HepG2 (cell line): ENCODE measurements around the gene FMC1. TPM values are rescaled to one million over a fixed set of nuclear protein-coding genes. Genes with fewer than 3 reads are reported as not detected.

ENCODE experiments used
- FOXM1 ChIP-seq: sonication (generic); formaldehyde crosslinking; IDR thresholded peaks from 2 replicates; pipeline ENCODE4 v1.5.0; 2020; ENCODE audit warnings: missing genetic modification reagents
- JUNB ChIP-seq: sonication (generic); formaldehyde crosslinking; IDR thresholded peaks from 2 replicates; pipeline ENCODE4 v1.8.0; 2022; ENCODE audit warnings: missing genetic modification reagents, mild to moderate bottlenecking, borderline replicate concordance
- MED13 ChIP-seq: sonication (generic); formaldehyde crosslinking; IDR thresholded peaks from 2 replicates; pipeline ENCODE4 v1.5.0; 2020; ENCODE audit warnings: missing genetic modification reagents
- NFE2L2 ChIP-seq: fragments of 150-350 bp; IDR thresholded peaks from 2 replicates; pipeline ENCODE4 v1.6.1; 2014; ENCODE audit warnings: low read length
- NONO ChIP-seq, 2 experiments: fragments of 450-650 bp in 1 of 2; sonication (generic) in 1 of 2; formaldehyde crosslinking in 1 of 2; IDR thresholded peaks in 1 of 2; conservative IDR thresholded peaks in 1 of 2; 2 replicates each; pipeline versions ENCODE4 v1.6.1 to v1.8.0; 2017 to 2022; ENCODE audit warnings: mild to moderate bottlenecking in 1 of 2, missing genetic modification reagents in 1 of 2, moderate library complexity in 1 of 2
- SP2 ChIP-seq: sonication (generic); formaldehyde crosslinking; IDR thresholded peaks from 2 replicates; pipeline ENCODE4 v1.5.1; 2020; ENCODE audit warnings: mild to moderate bottlenecking, missing genetic modification reagents
- SRF ChIP-seq: IDR thresholded peaks from 2 replicates; pipeline ENCODE4 v1.6.1; 2011; ENCODE audit warnings: mild to moderate bottlenecking, low read depth, low read length, moderate library complexity
- ZNF235 ChIP-seq: sonication (generic); formaldehyde crosslinking; IDR thresholded peaks from 2 replicates; pipeline ENCODE4 v1.8.1; 2023; ENCODE audit warnings: mild to moderate bottlenecking, missing genetic modification reagents, borderline replicate concordance
- ZNF282 ChIP-seq: fragments of 450-650 bp; IDR thresholded peaks from 2 replicates; pipeline ENCODE4 v1.6.1; 2018; ENCODE audit not compliant: partially characterized antibody
- ZNF484 ChIP-seq: sonication (generic); formaldehyde crosslinking; IDR thresholded peaks from 2 replicates; pipeline ENCODE4 v1.5.1; 2020; ENCODE audit warnings: mild to moderate bottlenecking, low read depth, missing genetic modification reagents, borderline replicate concordance
- ZNF577 ChIP-seq: sonication (generic); formaldehyde crosslinking; IDR thresholded peaks from 2 replicates; pipeline ENCODE4 v1.4.0; 2020; ENCODE audit warnings: mild to moderate bottlenecking, low read depth, missing genetic modification reagents, borderline replicate concordance
- ZNF879 ChIP-seq: sonication (generic); formaldehyde crosslinking; IDR thresholded peaks from 2 replicates; pipeline ENCODE4 v1.8.1; 2023; ENCODE audit warnings: missing genetic modification reagents
- ZSCAN9 ChIP-seq: IDR thresholded peaks from 2 replicates; pipeline ENCODE4 v1.6.1; 2016; ENCODE audit warnings: borderline replicate concordance
- polyA plus RNA-seq, 8 experiments: library from polyadenylated mRNA; depleted of rRNA in 3 of 8; stranded (reverse) in 7 of 8; unstranded in 1 of 8; fragments of >200 nt; fragmentation: Illumina TruSeq in 4 of 8; extraction: Trizol in 4 of 8; gene quantifications; 2 replicates each; pipeline versions ENCODE4 v1.2.1 to v1.2.3, GENCODE V29; 2011 to 2016; ENCODE audit warnings: low read depth in 4 of 8, missing spikeins in 1 of 8, mixed read lengths in 1 of 8; ENCODE audit not compliant: insufficient read depth in 1 of 8
- total RNA-seq, 5 experiments: library from RNA; depleted of rRNA; stranded (reverse); fragments of >200 nt; fragmentation: Illumina TruSeq; extraction: Trizol; gene quantifications; 2 replicates each; pipeline ENCODE4 v1.2.3, GENCODE V29; 2016; ENCODE audit warnings: low read depth in 1 of 5
- TF ChIP-seq, protein P1 (sequence below): sonication (generic); formaldehyde crosslinking; IDR thresholded peaks from 2 replicates; pipeline ENCODE4 v1.4.0; 2020; ENCODE audit warnings: missing genetic modification reagents
- TF ChIP-seq, protein P2 (sequence below): sonication (generic); formaldehyde crosslinking; IDR thresholded peaks from 2 replicates; pipeline ENCODE4 v1.8.0; 2022; ENCODE audit warnings: missing genetic modification reagents, mild to moderate bottlenecking, inconsistent platforms, borderline replicate concordance
- TF ChIP-seq, protein P3 (sequence below): sonication (generic); formaldehyde crosslinking; conservative IDR thresholded peaks from 2 replicates; pipeline ENCODE4 v1.5.0; 2020; ENCODE audit warnings: missing genetic modification reagents
- TF ChIP-seq, protein P4 (sequence below): sonication (generic); formaldehyde crosslinking; IDR thresholded peaks from 2 replicates; pipeline ENCODE4 v1.4.0; 2020; ENCODE audit warnings: missing genetic modification reagents
- TF ChIP-seq, protein P5 (sequence below): sonication (generic); formaldehyde crosslinking; IDR thresholded peaks from 2 replicates; pipeline ENCODE4 v1.4.0; 2020; ENCODE audit warnings: mild to moderate bottlenecking, missing genetic modification reagents
- TF ChIP-seq, protein P6 (sequence below): sonication (generic); formaldehyde crosslinking; IDR thresholded peaks from 2 replicates; pipeline ENCODE4 v1.4.0; 2020; ENCODE audit warnings: low read depth, mild to moderate bottlenecking, missing genetic modification reagents

The FMC1 gene
- total and polyA plus RNA-seq, 2 of the 13 experiments (the other 11 are each of a cell fraction or from before 2014, with no cell fraction given), result 39.2 to 50.7 TPM

DNA sequence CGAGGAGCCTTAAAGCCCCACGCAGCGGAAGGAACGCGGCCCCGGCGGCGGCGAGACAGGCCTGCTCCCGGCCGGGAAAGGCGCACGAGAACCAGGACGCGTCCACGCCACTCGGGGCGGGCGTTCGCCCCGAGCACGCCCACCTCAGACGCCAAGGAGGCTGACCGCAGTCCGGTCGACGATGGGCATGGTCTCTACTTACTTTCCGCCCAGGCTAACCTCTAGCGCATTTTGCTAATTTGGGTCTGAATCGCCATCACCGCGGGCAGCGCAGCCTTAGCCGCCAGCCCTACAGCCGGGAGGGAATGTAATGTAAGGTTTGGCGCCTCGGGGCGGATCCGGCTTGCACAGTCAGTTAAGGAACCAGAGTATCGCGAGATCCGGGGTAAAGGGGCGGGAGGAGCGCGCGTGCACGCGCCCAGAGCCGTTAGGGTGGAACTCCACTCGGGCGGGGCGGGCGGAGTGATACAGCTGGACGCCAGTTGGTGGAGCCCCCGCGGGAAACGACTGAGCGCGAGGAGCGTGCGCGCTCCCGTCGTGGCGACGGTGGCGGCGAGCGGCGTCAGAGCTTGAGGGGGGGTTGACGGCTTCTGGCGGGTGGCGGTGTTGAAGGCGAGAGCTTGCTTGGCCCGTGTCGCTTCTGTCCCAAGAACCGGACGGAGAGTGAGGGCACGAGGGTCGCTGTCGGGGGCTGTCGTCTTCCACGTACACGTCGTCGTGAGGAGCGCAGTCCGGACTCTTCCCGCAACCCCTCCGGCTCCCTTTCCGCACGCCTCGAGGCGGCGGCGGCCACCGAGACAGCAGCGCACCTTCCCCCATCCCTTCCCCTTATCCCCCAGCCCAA lies 18.5 kb downstream of the FMC1 start, which contains the start of gene LUC7L2 (continued):
- TF ChIP-seq, protein P1, sequence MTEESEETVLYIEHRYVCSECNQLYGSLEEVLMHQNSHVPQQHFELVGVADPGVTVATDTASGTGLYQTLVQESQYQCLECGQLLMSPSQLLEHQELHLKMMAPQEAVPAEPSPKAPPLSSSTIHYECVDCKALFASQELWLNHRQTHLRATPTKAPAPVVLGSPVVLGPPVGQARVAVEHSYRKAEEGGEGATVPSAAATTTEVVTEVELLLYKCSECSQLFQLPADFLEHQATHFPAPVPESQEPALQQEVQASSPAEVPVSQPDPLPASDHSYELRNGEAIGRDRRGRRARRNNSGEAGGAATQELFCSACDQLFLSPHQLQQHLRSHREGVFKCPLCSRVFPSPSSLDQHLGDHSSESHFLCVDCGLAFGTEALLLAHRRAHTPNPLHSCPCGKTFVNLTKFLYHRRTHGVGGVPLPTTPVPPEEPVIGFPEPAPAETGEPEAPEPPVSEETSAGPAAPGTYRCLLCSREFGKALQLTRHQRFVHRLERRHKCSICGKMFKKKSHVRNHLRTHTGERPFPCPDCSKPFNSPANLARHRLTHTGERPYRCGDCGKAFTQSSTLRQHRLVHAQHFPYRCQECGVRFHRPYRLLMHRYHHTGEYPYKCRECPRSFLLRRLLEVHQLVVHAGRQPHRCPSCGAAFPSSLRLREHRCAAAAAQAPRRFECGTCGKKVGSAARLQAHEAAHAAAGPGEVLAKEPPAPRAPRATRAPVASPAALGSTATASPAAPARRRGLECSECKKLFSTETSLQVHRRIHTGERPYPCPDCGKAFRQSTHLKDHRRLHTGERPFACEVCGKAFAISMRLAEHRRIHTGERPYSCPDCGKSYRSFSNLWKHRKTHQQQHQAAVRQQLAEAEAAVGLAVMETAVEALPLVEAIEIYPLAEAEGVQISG (CRISPR knock-in tag), result peak; percentile 85
- TF ChIP-seq MED13 (CRISPR knock-in tag) (peak; percentile 71; the same call in 1 of the 2 replicates), ZSCAN9 (no peak; the same call in 1 of the 2 replicates), ZNF577 (CRISPR knock-in tag) (no peak), ZNF879 (no peak), JUNB (CRISPR knock-in tag) (peak; percentile 32; the same call in 1 of the 2 replicates), ZNF282 (no peak), FOXM1 (CRISPR knock-in tag) (no peak), NONO (IDR thresholded peaks at IDR 0.05) (no peak), NONO (CRISPR knock-in tag; conservative IDR thresholded peaks at IDR 0.05) (peak; percentile 91), SRF (no peak), NFE2L2 (no peak), SP2 (CRISPR knock-in tag) (peak; percentile 80), ZNF484 (no peak), ZNF235 (0 out of 2 replicates have a peak, but pooled peaks have one; percentile 5)
- TF ChIP-seq, protein P2, sequence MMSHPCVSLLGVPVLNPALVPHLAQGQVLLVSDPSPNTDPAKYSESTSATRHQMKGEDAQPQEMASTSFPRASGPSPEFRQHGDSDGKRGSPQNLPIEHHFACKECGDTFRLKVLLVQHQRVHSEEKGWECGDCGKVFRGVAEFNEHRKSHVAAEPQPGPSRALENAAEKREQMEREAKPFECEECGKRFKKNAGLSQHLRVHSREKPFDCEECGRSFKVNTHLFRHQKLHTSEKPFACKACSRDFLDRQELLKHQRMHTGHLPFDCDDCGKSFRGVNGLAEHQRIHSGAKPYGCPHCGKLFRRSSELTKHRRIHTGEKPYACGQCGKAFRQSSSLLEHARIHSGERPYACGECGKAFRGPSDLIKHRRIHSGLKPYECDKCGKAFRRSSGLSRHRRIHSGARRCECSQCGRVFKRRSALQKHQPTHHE (CRISPR knock-in tag), result peak; percentile 57; the same call in 1 of the 2 replicates
- TF ChIP-seq, protein P3, sequence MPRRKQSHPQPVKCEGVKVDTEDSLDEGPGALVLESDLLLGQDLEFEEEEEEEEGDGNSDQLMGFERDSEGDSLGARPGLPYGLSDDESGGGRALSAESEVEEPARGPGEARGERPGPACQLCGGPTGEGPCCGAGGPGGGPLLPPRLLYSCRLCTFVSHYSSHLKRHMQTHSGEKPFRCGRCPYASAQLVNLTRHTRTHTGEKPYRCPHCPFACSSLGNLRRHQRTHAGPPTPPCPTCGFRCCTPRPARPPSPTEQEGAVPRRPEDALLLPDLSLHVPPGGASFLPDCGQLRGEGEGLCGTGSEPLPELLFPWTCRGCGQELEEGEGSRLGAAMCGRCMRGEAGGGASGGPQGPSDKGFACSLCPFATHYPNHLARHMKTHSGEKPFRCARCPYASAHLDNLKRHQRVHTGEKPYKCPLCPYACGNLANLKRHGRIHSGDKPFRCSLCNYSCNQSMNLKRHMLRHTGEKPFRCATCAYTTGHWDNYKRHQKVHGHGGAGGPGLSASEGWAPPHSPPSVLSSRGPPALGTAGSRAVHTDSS (CRISPR knock-in tag), result no peak
- TF ChIP-seq, protein P4, sequence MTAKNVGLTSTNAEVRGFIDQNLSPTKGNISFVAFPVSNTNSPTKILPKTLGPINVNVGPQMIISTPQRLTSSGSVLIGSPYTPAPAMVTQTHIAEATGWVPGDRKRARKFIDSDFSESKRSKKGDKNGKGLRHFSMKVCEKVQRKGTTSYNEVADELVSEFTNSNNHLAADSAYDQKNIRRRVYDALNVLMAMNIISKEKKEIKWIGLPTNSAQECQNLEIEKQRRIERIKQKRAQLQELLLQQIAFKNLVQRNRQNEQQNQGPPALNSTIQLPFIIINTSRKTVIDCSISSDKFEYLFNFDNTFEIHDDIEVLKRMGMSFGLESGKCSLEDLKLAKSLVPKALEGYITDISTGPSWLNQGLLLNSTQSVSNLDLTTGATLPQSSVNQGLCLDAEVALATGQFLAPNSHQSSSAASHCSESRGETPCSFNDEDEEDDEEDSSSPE (CRISPR knock-in tag), result peak; percentile 93
- TF ChIP-seq, protein P5, sequence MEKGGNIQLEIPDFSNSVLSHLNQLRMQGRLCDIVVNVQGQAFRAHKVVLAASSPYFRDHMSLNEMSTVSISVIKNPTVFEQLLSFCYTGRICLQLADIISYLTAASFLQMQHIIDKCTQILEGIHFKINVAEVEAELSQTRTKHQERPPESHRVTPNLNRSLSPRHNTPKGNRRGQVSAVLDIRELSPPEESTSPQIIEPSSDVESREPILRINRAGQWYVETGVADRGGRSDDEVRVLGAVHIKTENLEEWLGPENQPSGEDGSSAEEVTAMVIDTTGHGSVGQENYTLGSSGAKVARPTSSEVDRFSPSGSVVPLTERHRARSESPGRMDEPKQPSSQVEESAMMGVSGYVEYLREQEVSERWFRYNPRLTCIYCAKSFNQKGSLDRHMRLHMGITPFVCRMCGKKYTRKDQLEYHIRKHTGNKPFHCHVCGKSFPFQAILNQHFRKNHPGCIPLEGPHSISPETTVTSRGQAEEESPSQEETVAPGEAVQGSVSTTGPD (CRISPR knock-in tag), result 0 out of 2 replicates have a peak, but pooled peaks have one; percentile 2
- TF ChIP-seq, protein P6, sequence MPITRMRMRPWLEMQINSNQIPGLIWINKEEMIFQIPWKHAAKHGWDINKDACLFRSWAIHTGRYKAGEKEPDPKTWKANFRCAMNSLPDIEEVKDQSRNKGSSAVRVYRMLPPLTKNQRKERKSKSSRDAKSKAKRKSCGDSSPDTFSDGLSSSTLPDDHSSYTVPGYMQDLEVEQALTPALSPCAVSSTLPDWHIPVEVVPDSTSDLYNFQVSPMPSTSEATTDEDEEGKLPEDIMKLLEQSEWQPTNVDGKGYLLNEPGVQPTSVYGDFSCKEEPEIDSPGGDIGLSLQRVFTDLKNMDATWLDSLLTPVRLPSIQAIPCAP (CRISPR knock-in tag), result peak; percentile 47; the same call in 1 of the 2 replicates
